GM21737 (cell line): ENCODE results near the gene PGAP2.

Experiments
- ATAC-seq: cut with Tn5 transposase; IDR thresholded peaks from one replicate; pipeline ENCODE4 v1.9.1; 2021; ENCODE audit warnings: mild to moderate bottlenecking, moderate library complexity; ENCODE audit not compliant: unreplicated experiment

The PGAP2 gene

GRCh38 chr11:3831378-3832239 lies 23.2 kb downstream of the PGAP2 start:
- ATAC-seq, result no peak

- no peak for ATAC-seq
These were observed 24.5 kb downstream of the PGAP2 start for GRCh38 chr11:3832816-3833215.

GRCh38 chr11:3833449-3833848 lies 25.1 kb downstream of the PGAP2 start:
- no peak for ATAC-seq

- no peak for ATAC-seq
These were observed 25.9 kb downstream of the PGAP2 start for GRCh38 chr11:3834349-3834663.

GRCh38 chr11:3834664-3835461 lies 26.5 kb downstream of the PGAP2 start:
- ATAC-seq, result no peak

GRCh38 chr11:3835751-3836150 lies 27.4 kb downstream of the PGAP2 start:
- ATAC-seq, result no peak

- ATAC-seq, result no peak
These were observed 28.5 kb downstream of the PGAP2 start for GRCh38 chr11:3836903-3837302.

DNA sequence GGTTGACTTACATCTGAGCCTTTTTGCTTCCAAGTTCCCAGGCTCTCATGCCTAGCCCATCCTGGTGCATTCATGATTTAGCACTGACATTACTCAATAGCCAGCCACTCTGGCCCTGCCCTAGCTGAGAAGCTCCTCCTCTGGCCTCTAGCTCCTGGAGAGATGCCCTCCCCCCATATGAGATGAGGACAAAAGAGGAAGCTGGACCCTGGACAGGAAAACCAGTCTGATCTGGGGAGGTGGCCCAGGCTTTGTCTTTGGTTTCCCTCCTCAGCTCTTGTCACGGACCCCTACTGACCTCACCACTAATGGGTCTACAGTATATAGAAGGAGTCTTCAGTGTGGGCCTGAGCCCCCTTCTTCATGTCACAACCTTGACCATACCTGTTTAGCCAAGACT lies 29.4 kb downstream of the PGAP2 start:
- no peak for ATAC-seq

GRCh38 chr11:3838504-3838903 lies 30.1 kb downstream of the PGAP2 start:
- no peak for ATAC-seq

GRCh38 chr11:3840004-3840869 lies 31.9 kb downstream of the PGAP2 start:
- no peak for ATAC-seq

GRCh38 chr11:3840870-3841425 lies 32.6 kb downstream of the PGAP2 start, which contains the start of gene RHOG:
RHOG (minus strand) TSS chr11:3840959; CDS start chr11:3828138, 12,821 bp downstream.
- peak; percentile 43 for ATAC-seq

- ATAC-seq, result peak; percentile 47
These were observed 33.3 kb downstream of the PGAP2 start for GRCh38 chr11:3841426-3842350.

- ATAC-seq, result no peak
These were observed 35.0 kb downstream of the PGAP2 start for GRCh38 chr11:3843326-3843725.

DNA sequence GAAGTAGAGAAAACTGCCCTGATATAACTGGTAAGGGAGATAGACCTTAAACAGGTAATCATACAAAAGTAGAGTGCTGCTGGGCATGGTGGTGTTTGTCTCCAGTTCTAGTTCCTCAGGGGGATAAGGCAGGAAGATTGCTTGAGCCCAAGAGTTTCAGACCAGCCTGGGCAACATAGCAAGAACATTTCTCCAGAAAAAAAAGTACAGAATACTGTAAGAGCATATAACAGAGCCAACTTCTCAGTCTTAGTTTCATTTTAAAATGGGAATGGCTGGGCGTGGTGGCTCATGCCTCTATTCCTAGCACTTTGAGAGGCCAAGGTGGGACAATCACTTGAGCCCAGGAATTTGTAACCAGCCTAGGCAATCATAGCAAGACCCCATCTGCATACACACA lies 36.9 kb downstream of the PGAP2 start:
- no peak for ATAC-seq

DNA sequence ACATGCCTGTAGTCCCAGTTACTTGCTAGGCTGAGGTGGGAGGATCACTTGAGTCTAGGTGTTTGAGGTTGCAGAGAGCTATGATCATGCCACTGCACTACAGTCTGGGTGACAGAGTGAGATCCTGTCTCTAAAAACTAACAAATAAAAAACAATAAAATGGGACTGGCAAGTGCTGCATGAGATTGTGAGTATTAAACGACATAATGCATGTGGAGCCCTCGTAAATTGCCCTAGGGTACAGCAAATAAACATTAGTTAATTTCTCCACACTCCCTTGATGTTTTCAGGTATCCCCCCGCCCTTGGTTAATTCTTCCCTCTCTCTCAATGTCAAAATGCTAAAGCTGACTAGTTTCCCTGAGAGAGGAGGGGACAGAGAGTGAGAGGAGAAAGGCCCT lies 37.3 kb downstream of the PGAP2 start:
- no peak for ATAC-seq

- no peak for ATAC-seq
These were observed 41.0 kb downstream of the PGAP2 start for GRCh38 chr11:3849297-3849874.

DNA sequence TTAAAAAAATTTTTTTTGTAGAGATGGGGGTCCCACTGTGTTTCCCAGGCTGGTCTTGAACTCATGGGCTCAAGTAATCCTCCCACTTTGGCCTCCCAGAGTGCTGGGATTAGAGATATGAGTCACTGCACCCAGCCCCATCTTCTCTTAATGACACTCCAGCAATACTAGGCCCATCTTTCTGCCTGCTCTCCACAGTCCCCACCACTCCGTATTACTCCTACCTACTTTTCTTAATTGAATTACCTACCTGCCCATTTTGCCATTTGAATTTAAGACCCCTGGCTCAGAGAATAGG lies 45.1 kb downstream of the PGAP2 start:
- ATAC-seq, result no peak

- ATAC-seq, result peak; percentile 36
These were observed 45.7 kb downstream of the PGAP2 start for GRCh38 chr11:3853899-3854659.

- ATAC-seq, result no peak
These were observed 46.3 kb downstream of the PGAP2 start for GRCh38 chr11:3854660-3854976.
